CD14-positive monocyte (primary cell): ENCODE results near the gene USP1. TPM values are rescaled to one million over a fixed set of nuclear protein-coding genes. Genes with fewer than 3 reads are reported as not detected.

ENCODE experiments used
- DNase-seq, 3 donors: peaks; one replicate each; pipeline ENCODE4 v3.0.0-alpha.2; 2011 to 2022
- H2AFZ ChIP-seq: 2 replicates; pipeline ENCODE4 v1.6.0; 2012; ENCODE audit warnings: mild to moderate bottlenecking, low read depth, low read length, inconsistent platforms; ENCODE audit not compliant: insufficient read depth, poor library complexity, severe bottlenecking
- H3K27ac ChIP-seq, 2 donors: 1 replicate in 1 of 2; 2 replicates in 1 of 2; pipeline ENCODE4 v1.5.1; 2012 to 2013; ENCODE audit warnings: low read length in 2 of 2, control low read depth in 1 of 2, inconsistent platforms in 1 of 2, low read depth in 1 of 2, mild to moderate bottlenecking in 1 of 2
- H3K27me3 ChIP-seq, 2 donors: one replicate each; pipeline versions ENCODE4 v1.6.0 to v1.6.1; 2011 to 2013; ENCODE audit warnings: low read length in 2 of 2; ENCODE audit not compliant: control insufficient read depth in 2 of 2, insufficient read depth in 2 of 2
- H3K36me3 ChIP-seq, 2 donors: replicated peaks in 1 of 2; 1 replicate in 1 of 2; 2 replicates in 1 of 2; pipeline versions ENCODE4 v1.5.1 to v1.6.1; 2012 to 2013; ENCODE audit warnings: low read length in 2 of 2, control low read depth in 1 of 2, inconsistent platforms in 1 of 2, mild to moderate bottlenecking in 1 of 2; ENCODE audit not compliant: insufficient read depth in 2 of 2, control insufficient read depth in 1 of 2
- H3K4me1 ChIP-seq, 2 donors: 1 replicate in 1 of 2; 2 replicates in 1 of 2; pipeline versions ENCODE4 v1.5.1 to v1.6.1; 2012 to 2013; ENCODE audit warnings: low read length in 2 of 2, control low read depth in 1 of 2, inconsistent platforms in 1 of 2, mild to moderate bottlenecking in 1 of 2, moderate library complexity in 1 of 2; ENCODE audit not compliant: insufficient read depth in 2 of 2, control insufficient read depth in 1 of 2
- H3K4me2 ChIP-seq: replicated peaks from 2 replicates; pipeline ENCODE3; 2012; ENCODE audit warnings: low read length, moderate library complexity, mild to moderate bottlenecking; ENCODE audit not compliant: poor library complexity, severe bottlenecking; ENCODE audit errors: extremely low read depth
- H3K4me3 ChIP-seq, 3 experiments: fragments of 200-600 bp in 1 of 3; sonication (generic) in 1 of 3; replicated peaks in 1 of 3; 1 replicate in 2 of 3; 2 replicates in 1 of 3; pipeline ENCODE4 v1.5.1; 2011 to 2013; ENCODE audit warnings: low read length in 3 of 3, mild to moderate bottlenecking in 3 of 3, control low read depth in 2 of 3, low read depth in 2 of 3, inconsistent platforms in 1 of 3, moderate library complexity in 1 of 3
- H3K79me2 ChIP-seq: 2 replicates; pipeline ENCODE4 v1.6.0; 2012; ENCODE audit warnings: mild to moderate bottlenecking, control low read depth, inconsistent platforms, low read length, moderate library complexity; ENCODE audit not compliant: insufficient read depth
- H3K9ac ChIP-seq: 2 replicates; pipeline ENCODE4 v1.6.0; 2017; ENCODE audit warnings: low read length, mild to moderate bottlenecking; ENCODE audit not compliant: insufficient read depth, poor library complexity, severe bottlenecking
- H3K9me3 ChIP-seq, 2 donors: replicated peaks in 1 of 2; 1 replicate in 1 of 2; 2 replicates in 1 of 2; pipeline versions ENCODE4 v1.5.1 to v1.6.1; 2012 to 2013; ENCODE audit warnings: low read length in 2 of 2, control low read depth in 1 of 2; ENCODE audit not compliant: control insufficient read depth in 1 of 2, insufficient read depth in 1 of 2
- H4K20me1 ChIP-seq: 2 replicates; pipeline ENCODE4 v1.6.0; 2012; ENCODE audit warnings: mild to moderate bottlenecking, low read length, control low read depth, moderate library complexity; ENCODE audit not compliant: insufficient read depth
- H3K27ac Mint-ChIP-seq, 7 donors: one replicate each; pipeline ENCODE4 v1.8.0; 2020; ENCODE audit warnings: mild to moderate bottlenecking in 7 of 7, mixed read lengths in 7 of 7, moderate library complexity in 6 of 7, inconsistent platforms in 2 of 7
- H3K27me3 Mint-ChIP-seq, 3 donors: one replicate each; pipeline ENCODE4 v1.8.0; 2021 to 2022; ENCODE audit warnings: low read depth in 3 of 3, mild to moderate bottlenecking in 3 of 3, mixed read lengths in 3 of 3, moderate library complexity in 3 of 3, inconsistent platforms in 1 of 3
- H3K36me3 Mint-ChIP-seq, 2 donors: one replicate each; pipeline ENCODE4 v1.8.0; 2020; ENCODE audit warnings: mixed read lengths in 2 of 2, inconsistent platforms in 1 of 2, mild to moderate bottlenecking in 1 of 2
- H3K4me1 Mint-ChIP-seq: one replicate; pipeline ENCODE4 v1.8.0; 2020; ENCODE audit warnings: mild to moderate bottlenecking, mixed read lengths
- H3K4me3 Mint-ChIP-seq, 2 donors: one replicate each; pipeline ENCODE4 v1.8.0; 2020; ENCODE audit warnings: mild to moderate bottlenecking in 2 of 2, mixed read lengths in 2 of 2, moderate library complexity in 1 of 2
- H3K9me3 Mint-ChIP-seq, 7 donors: one replicate each; pipeline ENCODE4 v1.8.0; 2020 to 2022; ENCODE audit warnings: mixed read lengths in 7 of 7, mild to moderate bottlenecking in 6 of 7, moderate library complexity in 6 of 7, inconsistent platforms in 2 of 7
- WGBS: methylation state at CpG from one replicate; pipeline ENCODE4 v1.1.5; 2013; ENCODE audit warnings: missing lambda C conversion rate; ENCODE audit not compliant: insufficient coverage; 5-methylcytosine and 5-hydroxymethylcytosine counted together
- intact Hi-C, 2 donors: fragments of 100-400 bp; cut with micrococcal nuclease; formaldehyde crosslinking; loops; one replicate each; pipeline versions ENCODE4 v1.15.0 to v1.15.1; 2023
- polyA plus RNA-seq, 3 donors: library from polyadenylated mRNA; depleted of rRNA in 1 of 3; unstranded in 2 of 3; stranded (reverse) in 1 of 3; fragments of 300-500 nt in 2 of 3; fragments of >200 nt in 1 of 3; fragmentation: Illumina TruSeq in 2 of 3; gene quantifications; 1 replicate in 2 of 3; 2 replicates in 1 of 3; pipeline ENCODE4 v1.2.3, GENCODE V29; 2012 to 2021
- TF ChIP-seq, protein P1 (sequence below): fragments of 200-600 bp; IDR thresholded peaks from one replicate; pipeline ENCODE4 v1.8.0; 2022; ENCODE audit warnings: antibody characterized with exemption, mild to moderate bottlenecking

Gene USP1
- polyA plus RNA-seq, 3 donors = 5.3 to 24.0 (median 13.6) TPM

DNA sequence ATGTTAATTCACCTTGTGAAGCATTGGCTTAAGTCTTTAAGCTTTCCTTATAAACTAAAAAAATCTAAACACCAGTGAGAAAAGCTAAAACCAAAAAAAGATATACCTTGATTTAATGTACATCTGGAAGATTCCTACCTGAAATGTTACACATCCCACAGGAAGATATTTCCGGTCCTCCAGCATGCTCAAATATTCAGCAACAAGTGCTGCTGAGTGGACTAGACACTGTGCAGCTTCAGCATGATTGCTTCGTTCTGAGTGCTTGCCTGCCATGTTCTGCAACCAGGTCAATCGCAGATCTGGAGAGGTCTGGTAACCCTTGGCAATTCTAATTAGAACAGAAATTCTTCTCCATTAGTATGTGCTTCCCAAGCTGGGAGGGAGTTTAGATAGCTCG is 57.3 kb downstream of the USP1 start:
- Histone ChIP-seq H3K4me3 (no peak overlapping the region), H3K27me3 (no peaks in the 10 kb centered on the region), H3K4me2 (no peak overlapping the region), H3K4me1 (no peaks in the 10 kb centered on the region), H3K79me2 (no peaks in the 10 kb centered on the region), H2AFZ (no peak overlapping the region), H3K9ac (no peak overlapping the region), H3K9me3 (no peaks in the 10 kb centered on the region), H4K20me1 (no peaks in the 10 kb centered on the region), H3K36me3 (peaks cover 6 to 35% of the 10 kb centered on the region in 2 donors), H3K27ac (no peak overlapping the region)
- intact Hi-C loops = no loop called here
- TF ChIP-seq, protein P1, sequence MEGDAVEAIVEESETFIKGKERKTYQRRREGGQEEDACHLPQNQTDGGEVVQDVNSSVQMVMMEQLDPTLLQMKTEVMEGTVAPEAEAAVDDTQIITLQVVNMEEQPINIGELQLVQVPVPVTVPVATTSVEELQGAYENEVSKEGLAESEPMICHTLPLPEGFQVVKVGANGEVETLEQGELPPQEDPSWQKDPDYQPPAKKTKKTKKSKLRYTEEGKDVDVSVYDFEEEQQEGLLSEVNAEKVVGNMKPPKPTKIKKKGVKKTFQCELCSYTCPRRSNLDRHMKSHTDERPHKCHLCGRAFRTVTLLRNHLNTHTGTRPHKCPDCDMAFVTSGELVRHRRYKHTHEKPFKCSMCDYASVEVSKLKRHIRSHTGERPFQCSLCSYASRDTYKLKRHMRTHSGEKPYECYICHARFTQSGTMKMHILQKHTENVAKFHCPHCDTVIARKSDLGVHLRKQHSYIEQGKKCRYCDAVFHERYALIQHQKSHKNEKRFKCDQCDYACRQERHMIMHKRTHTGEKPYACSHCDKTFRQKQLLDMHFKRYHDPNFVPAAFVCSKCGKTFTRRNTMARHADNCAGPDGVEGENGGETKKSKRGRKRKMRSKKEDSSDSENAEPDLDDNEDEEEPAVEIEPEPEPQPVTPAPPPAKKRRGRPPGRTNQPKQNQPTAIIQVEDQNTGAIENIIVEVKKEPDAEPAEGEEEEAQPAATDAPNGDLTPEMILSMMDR = no peak
- no peak overlapping the region for H3K4me3 Mint-ChIP-seq
- no peak for DNase-seq
- no peaks in the 10 kb centered on the region for H3K27me3 Mint-ChIP-seq
- 87% methylated on average over 2 of the region's 4 CpGs for WGBS
- no peaks in the 10 kb centered on the region for H3K9me3 Mint-ChIP-seq
- no peaks in the 10 kb centered on the region for H3K4me1 Mint-ChIP-seq
- H3K27ac Mint-ChIP-seq = no peak overlapping the region
- peaks cover 14 to 24% of the 10 kb centered on the region in 2 donors for H3K36me3 Mint-ChIP-seq

DNA sequence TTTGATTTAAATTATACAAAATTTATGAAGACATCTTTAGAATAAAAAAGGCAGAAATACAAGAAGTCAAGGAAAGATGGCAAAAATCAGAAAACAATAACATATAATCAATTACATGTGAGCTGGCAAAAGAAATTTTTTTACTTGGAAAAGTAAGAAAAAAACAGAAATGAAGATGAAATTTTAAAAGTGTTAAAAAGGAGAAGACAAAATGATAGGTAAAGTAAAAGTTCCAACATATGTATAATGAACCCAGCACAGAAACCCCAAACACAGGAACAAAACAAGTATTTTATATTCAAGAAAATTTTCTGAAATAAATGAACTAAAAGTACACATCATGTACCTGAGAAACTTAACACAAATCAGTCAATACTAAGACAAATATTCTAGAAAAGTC is 63.4 kb downstream of the USP1 start:
- Histone ChIP-seq H3K9ac (no peak overlapping the region), H3K27me3 (no peaks in the 10 kb centered on the region), H4K20me1 (no peaks in the 10 kb centered on the region), H3K79me2 (no peaks in the 10 kb centered on the region), H3K4me1 (no peaks in the 10 kb centered on the region), H3K4me2 (no peak overlapping the region), H3K4me3 (no peak overlapping the region), H3K36me3 (no peaks in the 10 kb centered on the region), H3K27ac (no peak overlapping the region), H2AFZ (no peak overlapping the region), H3K9me3 (no peaks in the 10 kb centered on the region)
- Mint-ChIP-seq H3K36me3 (peaks cover 2 to 11% of the 10 kb centered on the region in 2 donors), H3K27ac (no peak overlapping the region), H3K4me1 (no peaks in the 10 kb centered on the region), H3K4me3 (no peak overlapping the region), H3K27me3 (no peaks in the 10 kb centered on the region), H3K9me3 (no peaks in the 10 kb centered on the region)
- DNase-seq = no peak
- TF ChIP-seq, protein P1 = no peak
- intact Hi-C loops = loop anchor here in 1 of 2 donors (10.0 kb wide), 1 partner anchor 245 kb away; no protein-coding TSS in a partner anchor

Other genes with a start within 250 kb of the USP1 start
- under 1 TPM; 0.09 to 0.22 (median 0.12) TPM for gene L1TD1, start 242.2 kb upstream of the USP1 start, polyA plus RNA-seq
- gene KANK4, start 117.6 kb upstream of the USP1 start, polyA plus RNA-seq = not detected
- gene ANGPTL3, start 160.5 kb downstream of the USP1 start, polyA plus RNA-seq = not detected